Adrenal gland (tissue), 5 donors: ENCODE data around the gene KCTD17.

ENCODE experiments used
- POLR2A ChIP-seq, 2 donors: fragments of 450-650 bp; IDR thresholded peaks; one replicate each; pipeline ENCODE4 v1.6.1; 2017; ENCODE audit warnings: antibody characterized with exemption in 2 of 2, mild to moderate bottlenecking in 2 of 2, moderate library complexity in 1 of 2
- TF ChIP-seq, protein P1 (sequence below), 6 experiments: fragments of 450-650 bp in 4 of 6; fragments of 200-600 bp in 2 of 6; sonication (generic) in 1 of 6; IDR thresholded peaks; 1 replicate in 5 of 6; 2 replicates in 1 of 6; pipeline versions ENCODE4 v1.5.1 to v1.8.0; 2016 to 2021; ENCODE audit warnings: antibody characterized with exemption in 6 of 6, mild to moderate bottlenecking in 2 of 6, moderate library complexity in 1 of 6
- donor health status: DM: no; HTN: no; CAD: no.

DNA sequence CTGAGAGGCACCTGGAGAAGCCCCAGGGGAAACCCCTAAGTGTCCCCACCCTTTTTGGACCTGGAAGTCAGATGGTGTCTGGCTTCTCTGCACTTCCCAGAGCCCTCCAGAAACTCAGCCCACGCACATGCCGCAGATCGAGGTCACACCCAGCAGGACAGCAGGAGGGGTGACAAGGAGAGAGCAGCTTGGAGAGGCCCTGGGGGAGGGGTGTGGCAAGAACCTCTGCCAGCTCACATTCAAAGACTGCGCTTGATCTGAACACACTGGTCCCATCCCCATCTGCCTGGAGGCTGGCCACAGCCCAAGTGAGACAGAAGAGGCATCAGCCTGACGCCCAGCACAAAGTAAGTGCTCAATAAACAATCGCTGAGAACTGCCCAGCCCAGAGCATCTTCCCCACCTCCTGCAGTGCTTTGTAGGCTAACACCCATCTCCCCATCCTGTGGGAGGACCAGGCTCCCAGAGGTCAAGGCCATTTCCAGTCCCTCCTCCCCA lies 36.6 kb downstream of the KCTD17 start:
- TF ChIP-seq, protein P1, sequence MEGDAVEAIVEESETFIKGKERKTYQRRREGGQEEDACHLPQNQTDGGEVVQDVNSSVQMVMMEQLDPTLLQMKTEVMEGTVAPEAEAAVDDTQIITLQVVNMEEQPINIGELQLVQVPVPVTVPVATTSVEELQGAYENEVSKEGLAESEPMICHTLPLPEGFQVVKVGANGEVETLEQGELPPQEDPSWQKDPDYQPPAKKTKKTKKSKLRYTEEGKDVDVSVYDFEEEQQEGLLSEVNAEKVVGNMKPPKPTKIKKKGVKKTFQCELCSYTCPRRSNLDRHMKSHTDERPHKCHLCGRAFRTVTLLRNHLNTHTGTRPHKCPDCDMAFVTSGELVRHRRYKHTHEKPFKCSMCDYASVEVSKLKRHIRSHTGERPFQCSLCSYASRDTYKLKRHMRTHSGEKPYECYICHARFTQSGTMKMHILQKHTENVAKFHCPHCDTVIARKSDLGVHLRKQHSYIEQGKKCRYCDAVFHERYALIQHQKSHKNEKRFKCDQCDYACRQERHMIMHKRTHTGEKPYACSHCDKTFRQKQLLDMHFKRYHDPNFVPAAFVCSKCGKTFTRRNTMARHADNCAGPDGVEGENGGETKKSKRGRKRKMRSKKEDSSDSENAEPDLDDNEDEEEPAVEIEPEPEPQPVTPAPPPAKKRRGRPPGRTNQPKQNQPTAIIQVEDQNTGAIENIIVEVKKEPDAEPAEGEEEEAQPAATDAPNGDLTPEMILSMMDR (IDR thresholded peaks at IDR 0.05): no peak
- no peak for TF ChIP-seq POLR2A (IDR thresholded peaks at IDR 0.05)
